Keratinocyte (primary cell): ENCODE measurements around the gene HDGFL2. TPM values are rescaled to one million over a fixed set of nuclear protein-coding genes. Genes with fewer than 3 reads are reported as not detected.

ENCODE experiments used
- DNase-seq: peaks from one replicate; pipeline ENCODE4 v3.0.0-alpha.2; 2011; ENCODE audit warnings: low read depth, missing footprints, low spot score
- FAIRE-seq: peaks from 2 replicates; lab custom pipeline; 2011; peaks lifted over from hg19 to GRCh38; lab: Jason Lieb, UNC
- H2AFZ ChIP-seq: 2 replicates; pipeline ENCODE4 v1.6.0; 2012; ENCODE audit warnings: low read length, control low read depth, inconsistent platforms; ENCODE audit not compliant: control insufficient read depth
- H3K27ac ChIP-seq: 2 replicates; pipeline ENCODE4 v1.5.1; 2011; ENCODE audit warnings: low read length; ENCODE audit not compliant: control insufficient read depth, insufficient read depth
- H3K27me3 ChIP-seq: 3 replicates; pipeline ENCODE4 v1.6.0; 2011; ENCODE audit warnings: low read length; ENCODE audit not compliant: control insufficient read depth, insufficient read depth; ENCODE audit errors: extremely low read depth
- H3K36me3 ChIP-seq, 2 experiments: 2 replicates in 1 of 2; 3 replicates in 1 of 2; pipeline ENCODE4 v1.5.1; 2011; ENCODE audit warnings: low read length in 2 of 2, mild to moderate bottlenecking in 1 of 2; ENCODE audit not compliant: control insufficient read depth in 2 of 2, insufficient read depth in 2 of 2; ENCODE audit errors: extremely low read depth in 1 of 2
- H3K4me1 ChIP-seq: 3 replicates; pipeline ENCODE4 v1.5.1; 2011; ENCODE audit warnings: low read length; ENCODE audit not compliant: control insufficient read depth, insufficient read depth; ENCODE audit errors: extremely low read depth
- H3K4me2 ChIP-seq: 3 replicates; pipeline ENCODE4 v1.6.0; 2011; ENCODE audit warnings: low read depth, low read length; ENCODE audit not compliant: control insufficient read depth, insufficient read depth; ENCODE audit errors: extremely low read depth
- H3K4me3 ChIP-seq, 3 experiments: fragments of 200-600 bp in 1 of 3; sonication (generic) in 1 of 3; 2 replicates in 2 of 3; 3 replicates in 1 of 3; pipeline ENCODE4 v1.5.1; 2011 to 2016; ENCODE audit warnings: low read length in 3 of 3, mild to moderate bottlenecking in 3 of 3, control low read depth in 2 of 3, inconsistent platforms in 1 of 3, low read depth in 1 of 3, mixed read lengths in 1 of 3, mixed run types in 1 of 3, moderate library complexity in 1 of 3; ENCODE audit not compliant: control insufficient read depth in 2 of 3, insufficient read depth in 2 of 3; ENCODE audit errors: extremely low read depth in 1 of 3
- H3K79me2 ChIP-seq: 2 replicates; pipeline ENCODE4 v1.6.0; 2012; ENCODE audit warnings: low read length; ENCODE audit not compliant: control insufficient read depth, insufficient read depth
- H3K9ac ChIP-seq: 3 replicates; pipeline ENCODE4 v1.6.0; 2011; ENCODE audit warnings: low read length; ENCODE audit not compliant: control insufficient read depth, insufficient read depth; ENCODE audit errors: extremely low read depth
- H3K9me1 ChIP-seq: 3 replicates; pipeline ENCODE4 v1.6.0; 2011; ENCODE audit warnings: low read length; ENCODE audit not compliant: control insufficient read depth, insufficient read depth; ENCODE audit errors: extremely low read depth
- H3K9me3 ChIP-seq: 2 replicates; pipeline ENCODE4 v1.5.1; 2012; ENCODE audit warnings: low read depth, low read length; ENCODE audit not compliant: control insufficient read depth
- H4K20me1 ChIP-seq: 3 replicates; pipeline ENCODE4 v1.6.0; 2011; ENCODE audit warnings: low read length; ENCODE audit not compliant: control insufficient read depth, insufficient read depth; ENCODE audit errors: extremely low read depth
- CTCF ChIP-seq, 3 experiments: IDR thresholded peaks in 1 of 3; conservative IDR thresholded peaks in 1 of 3; optimal IDR thresholded peaks in 1 of 3; 2 replicates in 2 of 3; 3 replicates in 1 of 3; pipeline versions ENCODE3 to v1.5.1; 2011; ENCODE audit warnings: low read length in 3 of 3, mild to moderate bottlenecking in 3 of 3, moderate library complexity in 2 of 3, control low read depth in 1 of 3, inconsistent platforms in 1 of 3; ENCODE audit not compliant: insufficient read depth in 2 of 3; ENCODE audit errors: extremely low read depth in 1 of 3
- EZH2 ChIP-seq: IDR thresholded peaks from one replicate; pipeline ENCODE4 v1.6.1; 2012; ENCODE audit warnings: inconsistent platforms, mild to moderate bottlenecking, low read length, moderate library complexity
- dilution Hi-C: fragments of 300-500 bp; cut with MboI; formaldehyde crosslinking; loops from one replicate; pipeline ENCODE4 v1.7.0; 2020; ENCODE audit warnings: low sequenced_read_pairs; ENCODE audit not compliant: extremely low pct_ligation_motif_present
- polyA plus RNA-seq, 5 experiments: library from polyadenylated mRNA; depleted of rRNA in 3 of 5; stranded (reverse) in 3 of 5; stranded (forward) in 1 of 5; unstranded in 1 of 5; fragments of >200 nt; gene quantifications; 1 replicate in 1 of 5; 2 replicates in 3 of 5; 3 replicates in 1 of 5; pipeline versions ENCODE4 v1.2.1 to v1.2.3, GENCODE V29; 2011 to 2012; ENCODE audit warnings: missing spikeins in 2 of 5, low read depth in 1 of 5, low replicate concordance in 1 of 5

HDGFL2 gene
- polyA plus RNA-seq, 1 donor (not counting 4 experiments of a cell fraction or from before 2014, with no cell fraction given), result 19.5 TPM

DNA sequence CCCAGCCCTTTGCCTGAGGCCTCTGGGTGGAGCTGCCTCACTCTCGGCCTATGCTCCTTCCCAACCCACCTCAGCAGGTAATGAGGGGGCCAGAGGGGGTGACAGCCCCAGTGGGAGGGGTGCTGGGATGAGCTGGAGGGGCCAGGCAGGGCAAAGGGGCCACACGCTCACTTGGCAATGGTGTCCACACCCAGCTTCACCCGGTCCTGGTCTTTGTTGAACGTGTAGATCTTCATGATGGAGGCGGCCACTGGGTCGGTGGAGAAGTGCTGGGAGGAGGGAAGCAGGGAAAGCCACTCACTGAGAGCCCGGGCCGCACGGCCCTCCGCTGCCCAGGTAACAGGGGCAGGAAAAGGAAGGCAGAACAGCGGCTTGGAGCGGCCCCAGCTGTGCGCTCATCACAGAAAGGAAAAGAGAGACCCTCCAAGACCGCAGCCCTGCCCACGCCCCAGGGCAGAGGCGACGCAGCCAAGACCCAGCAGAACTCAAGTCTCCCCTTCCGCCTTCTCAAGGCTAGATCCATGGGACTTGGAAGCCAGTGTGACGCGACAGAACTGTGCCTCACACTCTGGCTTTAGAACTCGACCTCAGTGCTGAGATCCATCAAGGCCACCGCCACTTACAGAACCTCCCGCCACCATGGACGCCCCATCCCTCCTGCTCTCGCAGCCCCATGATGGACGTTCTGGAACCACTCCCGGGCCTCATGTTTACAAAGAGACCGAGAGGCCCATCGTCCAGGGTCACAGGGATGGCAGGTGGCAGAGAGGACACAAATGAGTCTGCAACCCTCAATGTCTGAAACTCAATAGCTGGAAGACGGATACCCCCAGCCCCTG is 23.7 kb upstream of the HDGFL2 start:
- Histone ChIP-seq H3K9me1 (no peaks in the 10 kb centered on the region), H3K9ac (no peak overlapping the region), H3K4me3 (no peak overlapping the region), H3K4me2 (no peak overlapping the region), H3K9me3 (no peaks in the 10 kb centered on the region), H3K27me3 (no peaks in the 10 kb centered on the region), H4K20me1 (no peaks in the 10 kb centered on the region), H3K79me2 (no peaks in the 10 kb centered on the region), H3K4me1 (peaks cover 5% of the 10 kb centered on the region), H3K36me3 (peaks cover 61 to 64% of the 10 kb centered on the region in 2 experiments), H2AFZ (no peak overlapping the region), H3K27ac (no peak overlapping the region)
- dilution Hi-C loops, result no loop called here
- no peak for DNase-seq
- no peak for FAIRE-seq
- TF ChIP-seq CTCF (optimal IDR thresholded peaks at IDR 0.05 in 1 of 3, IDR thresholded peaks at IDR 0.05 in 1 of 3, conservative IDR thresholded peaks at IDR 0.05 in 1 of 3; ENCODE audit: extremely low read depth in 1 of 3, insufficient read depth in 2 of 3, low read length in 3 of 3) (no peak), EZH2 (no peak)

DNA sequence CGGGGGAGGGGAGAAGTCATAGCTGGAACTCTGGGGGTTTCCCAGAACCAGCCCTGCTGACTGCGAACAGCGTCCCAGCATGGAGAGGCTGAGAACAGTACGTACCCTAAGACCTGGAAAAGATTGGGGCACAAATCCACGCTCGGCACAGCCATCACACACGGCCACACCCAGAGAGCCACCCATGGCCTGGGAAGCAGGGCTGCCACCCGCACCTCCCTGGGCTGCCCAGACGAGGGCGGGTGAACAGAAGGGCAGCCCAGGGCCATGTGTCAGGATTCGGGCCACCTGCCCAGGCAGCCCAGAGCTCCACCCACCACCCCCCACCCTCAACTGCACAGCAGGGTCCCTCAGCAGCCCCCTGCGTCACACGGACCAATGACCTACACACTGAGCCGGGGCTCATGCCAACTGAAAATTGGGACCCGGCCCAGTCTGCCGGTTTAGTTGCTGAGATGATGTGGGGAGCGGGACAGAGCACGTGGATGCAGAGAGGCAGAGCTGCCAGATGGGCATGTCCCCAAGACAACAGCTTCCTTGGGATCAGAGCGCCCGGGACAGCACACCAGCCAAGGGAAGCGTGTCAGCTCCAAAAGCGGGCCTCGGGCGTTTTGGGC is 23.0 kb upstream of the HDGFL2 start:
- Histone ChIP-seq H3K4me1 (peaks cover 7% of the 10 kb centered on the region), H3K9ac (no peak overlapping the region), H3K9me3 (no peaks in the 10 kb centered on the region), H3K36me3 (peaks cover 56 to 64% of the 10 kb centered on the region in 2 experiments), H3K79me2 (peaks cover 5% of the 10 kb centered on the region), H3K27ac (no peak overlapping the region), H3K27me3 (no peaks in the 10 kb centered on the region), H4K20me1 (no peaks in the 10 kb centered on the region), H2AFZ (no peak overlapping the region), H3K4me3 (no peak overlapping the region), H3K4me2 (no peak overlapping the region), H3K9me1 (no peaks in the 10 kb centered on the region)
- FAIRE-seq (no peak), DNase-seq (no peak)
- dilution Hi-C loops, result no loop called here
- TF ChIP-seq CTCF (optimal IDR thresholded peaks at IDR 0.05 in 1 of 3, IDR thresholded peaks at IDR 0.05 in 1 of 3, conservative IDR thresholded peaks at IDR 0.05 in 1 of 3; ENCODE audit: extremely low read depth in 1 of 3, insufficient read depth in 2 of 3, low read length in 3 of 3) (peak in 1 of 3 experiments; percentile 12), EZH2 (no peak)
